ENCODE measurements around the gene DNAH7. TPM values are rescaled to one million over a fixed set of nuclear protein-coding genes. Genes with fewer than 3 reads are reported as not detected.

The DNAH7 gene
- polyA plus RNA-seq, 1 donor (not counting 4 experiments of a cell fraction or from before 2014, with no cell fraction given) = 0.17 TPM

DNA sequence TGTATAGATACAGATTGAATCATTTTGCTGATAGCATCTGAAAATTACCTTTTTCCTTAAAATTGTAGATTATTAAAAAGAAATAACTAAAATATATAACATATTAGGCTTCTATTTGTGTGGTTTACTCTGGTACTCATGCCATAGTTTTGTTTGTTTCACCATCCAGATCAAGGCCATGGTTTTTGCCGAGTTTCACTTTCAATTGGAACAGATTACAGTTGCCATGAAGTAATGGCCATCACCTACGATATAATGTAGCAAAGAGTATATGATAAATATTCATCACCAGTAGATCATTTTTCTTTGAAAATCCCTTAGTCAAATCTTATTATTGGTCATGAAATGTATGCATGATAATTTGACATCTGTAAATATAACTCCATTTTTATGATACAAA lies 11.9 kb upstream of the DNAH7 start:
- Histone ChIP-seq H3K36me3 (ENCODE audit: control insufficient read depth in 2 of 2, extremely low read depth in 1 of 2, insufficient read depth in 2 of 2, low read length in 2 of 2) (no peaks in the 10 kb centered on the region), H4K20me1 (ENCODE audit: control insufficient read depth, extremely low read depth, insufficient read depth, low read length) (no peaks in the 10 kb centered on the region), H3K9me3 (ENCODE audit: control insufficient read depth, low read depth, low read length) (no peaks in the 10 kb centered on the region), H3K4me1 (ENCODE audit: control insufficient read depth, extremely low read depth, insufficient read depth, low read length) (no peaks in the 10 kb centered on the region), H3K27ac (ENCODE audit: control insufficient read depth, insufficient read depth, low read length) (no peak overlapping the region), H3K79me2 (ENCODE audit: control insufficient read depth, insufficient read depth, low read length) (no peaks in the 10 kb centered on the region), H3K27me3 (ENCODE audit: control insufficient read depth, extremely low read depth, insufficient read depth, low read length) (no peaks in the 10 kb centered on the region), H3K4me2 (ENCODE audit: control insufficient read depth, extremely low read depth, insufficient read depth, low read depth, low read length) (no peak overlapping the region), H3K9me1 (ENCODE audit: control insufficient read depth, extremely low read depth, insufficient read depth, low read length) (no peaks in the 10 kb centered on the region), H3K9ac (ENCODE audit: control insufficient read depth, extremely low read depth, insufficient read depth, low read length) (no peak overlapping the region), H3K4me3 (ENCODE audit: control insufficient read depth in 2 of 3, extremely low read depth in 1 of 3, insufficient read depth in 2 of 3, low read depth in 1 of 3, low read length in 3 of 3) (no peak overlapping the region), H2AFZ (ENCODE audit: control insufficient read depth, low read length) (no peak overlapping the region)
- DNase-seq (ENCODE audit: low read depth, low spot score) = no peak
- TF ChIP-seq, protein P1, sequence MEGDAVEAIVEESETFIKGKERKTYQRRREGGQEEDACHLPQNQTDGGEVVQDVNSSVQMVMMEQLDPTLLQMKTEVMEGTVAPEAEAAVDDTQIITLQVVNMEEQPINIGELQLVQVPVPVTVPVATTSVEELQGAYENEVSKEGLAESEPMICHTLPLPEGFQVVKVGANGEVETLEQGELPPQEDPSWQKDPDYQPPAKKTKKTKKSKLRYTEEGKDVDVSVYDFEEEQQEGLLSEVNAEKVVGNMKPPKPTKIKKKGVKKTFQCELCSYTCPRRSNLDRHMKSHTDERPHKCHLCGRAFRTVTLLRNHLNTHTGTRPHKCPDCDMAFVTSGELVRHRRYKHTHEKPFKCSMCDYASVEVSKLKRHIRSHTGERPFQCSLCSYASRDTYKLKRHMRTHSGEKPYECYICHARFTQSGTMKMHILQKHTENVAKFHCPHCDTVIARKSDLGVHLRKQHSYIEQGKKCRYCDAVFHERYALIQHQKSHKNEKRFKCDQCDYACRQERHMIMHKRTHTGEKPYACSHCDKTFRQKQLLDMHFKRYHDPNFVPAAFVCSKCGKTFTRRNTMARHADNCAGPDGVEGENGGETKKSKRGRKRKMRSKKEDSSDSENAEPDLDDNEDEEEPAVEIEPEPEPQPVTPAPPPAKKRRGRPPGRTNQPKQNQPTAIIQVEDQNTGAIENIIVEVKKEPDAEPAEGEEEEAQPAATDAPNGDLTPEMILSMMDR (optimal IDR thresholded peaks at IDR 0.05 in 1 of 3, IDR thresholded peaks at IDR 0.05 in 1 of 3, conservative IDR thresholded peaks at IDR 0.05 in 1 of 3; ENCODE audit: extremely low read depth in 1 of 3, insufficient read depth in 2 of 3, low read length in 3 of 3) = no peak
- TF ChIP-seq EZH2 (IDR thresholded peaks at IDR 0.05; ENCODE audit: low read length) = no peak
- dilution Hi-C loops (cut with MboI; ENCODE audit: extremely low pct_ligation_motif_present, low sequenced_read_pairs) = no loop called here
- FAIRE-seq = no peak

DNA sequence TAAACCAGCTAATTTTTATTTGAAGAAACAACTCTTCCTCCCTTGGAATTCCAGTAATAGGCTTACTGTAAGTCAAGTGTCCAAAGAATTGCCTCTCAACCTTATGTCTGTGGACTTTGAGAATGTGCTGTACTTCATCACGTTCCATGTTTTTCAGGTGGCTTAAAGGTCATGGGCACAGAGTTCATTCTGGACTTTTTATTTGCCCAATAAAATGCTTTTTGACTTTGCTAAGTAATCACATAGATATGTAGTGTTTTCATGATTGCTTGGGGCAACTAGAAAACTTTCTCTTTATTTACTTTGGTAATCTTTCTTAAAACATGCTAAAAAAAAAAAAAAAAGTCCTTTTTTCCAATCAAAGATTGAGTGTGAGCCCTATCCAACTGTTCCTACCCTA lies 10.4 kb upstream of the DNAH7 start:
- Histone ChIP-seq H3K4me1 (ENCODE audit: control insufficient read depth, extremely low read depth, insufficient read depth, low read length) (no peaks in the 10 kb centered on the region), H3K4me2 (ENCODE audit: control insufficient read depth, extremely low read depth, insufficient read depth, low read depth, low read length) (no peak overlapping the region), H3K36me3 (ENCODE audit: control insufficient read depth in 2 of 2, extremely low read depth in 1 of 2, insufficient read depth in 2 of 2, low read length in 2 of 2) (no peaks in the 10 kb centered on the region), H3K27ac (ENCODE audit: control insufficient read depth, insufficient read depth, low read length) (no peak overlapping the region), H3K79me2 (ENCODE audit: control insufficient read depth, insufficient read depth, low read length) (no peaks in the 10 kb centered on the region), H3K9me3 (ENCODE audit: control insufficient read depth, low read depth, low read length) (no peaks in the 10 kb centered on the region), H3K27me3 (ENCODE audit: control insufficient read depth, extremely low read depth, insufficient read depth, low read length) (no peaks in the 10 kb centered on the region), H3K4me3 (ENCODE audit: control insufficient read depth in 2 of 3, extremely low read depth in 1 of 3, insufficient read depth in 2 of 3, low read depth in 1 of 3, low read length in 3 of 3) (no peak overlapping the region), H4K20me1 (ENCODE audit: control insufficient read depth, extremely low read depth, insufficient read depth, low read length) (no peaks in the 10 kb centered on the region), H3K9me1 (ENCODE audit: control insufficient read depth, extremely low read depth, insufficient read depth, low read length) (no peaks in the 10 kb centered on the region), H3K9ac (ENCODE audit: control insufficient read depth, extremely low read depth, insufficient read depth, low read length) (no peak overlapping the region), H2AFZ (ENCODE audit: control insufficient read depth, low read length) (no peak overlapping the region)
- no peak for DNase-seq (ENCODE audit: low read depth, low spot score)
- no peak for TF ChIP-seq EZH2 (IDR thresholded peaks at IDR 0.05; ENCODE audit: low read length)
- TF ChIP-seq, protein P1 (optimal IDR thresholded peaks at IDR 0.05 in 1 of 3, IDR thresholded peaks at IDR 0.05 in 1 of 3, conservative IDR thresholded peaks at IDR 0.05 in 1 of 3; ENCODE audit: extremely low read depth in 1 of 3, insufficient read depth in 2 of 3, low read length in 3 of 3) = no peak
- dilution Hi-C loops (cut with MboI; ENCODE audit: extremely low pct_ligation_motif_present, low sequenced_read_pairs) = no loop called here
- FAIRE-seq = no peak
